Mesenchymal stem cell (in vitro differentiated cells and primary cell): ENCODE data around the gene AMPH.

Source experiments
- DNase-seq: peaks from one replicate; pipeline ENCODE4 v3.0.0-alpha.2; 2013
- H2AFZ ChIP-seq: one replicate; pipeline ENCODE4 v1.6.1; 2013; ENCODE audit warnings: low read depth, mild to moderate bottlenecking, control low read depth, inconsistent platforms, low read length, moderate library complexity
- H2AK5ac ChIP-seq: 2 replicates; pipeline ENCODE4 v1.6.1; 2013; ENCODE audit warnings: low read length, moderate library complexity, mild to moderate bottlenecking, inconsistent platforms; ENCODE audit not compliant: severe bottlenecking
- H2BK120ac ChIP-seq: one replicate; pipeline ENCODE4 v1.6.1; 2013; ENCODE audit warnings: low read depth, mild to moderate bottlenecking, inconsistent platforms, low read length, moderate library complexity
- H2BK12ac ChIP-seq, 2 experiments: one replicate each; pipeline ENCODE4 v1.6.1; 2013; ENCODE audit warnings: inconsistent platforms in 2 of 2, low read length in 2 of 2, mild to moderate bottlenecking in 2 of 2, moderate library complexity in 2 of 2, control low read depth in 1 of 2
- H2BK15ac ChIP-seq: one replicate; pipeline ENCODE4 v1.6.1; 2013; ENCODE audit warnings: mild to moderate bottlenecking, low read depth, inconsistent platforms; ENCODE audit not compliant: poor library complexity, severe bottlenecking
- H2BK5ac ChIP-seq: 2 replicates; pipeline ENCODE4 v1.6.1; 2013; ENCODE audit warnings: low read depth, mild to moderate bottlenecking, low read length, control low read depth, inconsistent platforms; ENCODE audit not compliant: poor library complexity, severe bottlenecking
- H3K14ac ChIP-seq, 2 experiments: one replicate each; pipeline ENCODE4 v1.6.1; 2013; ENCODE audit warnings: inconsistent platforms in 2 of 2, low read length in 2 of 2, control low read depth in 1 of 2, mild to moderate bottlenecking in 1 of 2, moderate library complexity in 1 of 2
- H3K18ac ChIP-seq, 2 experiments: one replicate each; pipeline ENCODE4 v1.6.1; 2013; ENCODE audit warnings: inconsistent platforms in 2 of 2, low read length in 2 of 2, control low read depth in 1 of 2, low read depth in 1 of 2, mild to moderate bottlenecking in 1 of 2
- H3K23ac ChIP-seq, 2 experiments: one replicate each; pipeline ENCODE4 v1.6.1; 2013; ENCODE audit warnings: inconsistent platforms in 2 of 2, low read length in 2 of 2, mild to moderate bottlenecking in 2 of 2, moderate library complexity in 2 of 2, control low read depth in 1 of 2
- H3K27ac ChIP-seq: 2 replicates; pipeline ENCODE4 v1.5.1; 2013; ENCODE audit warnings: mild to moderate bottlenecking, moderate library complexity, low read length, control low read depth, inconsistent platforms; ENCODE audit not compliant: poor library complexity, severe bottlenecking
- H3K27me3 ChIP-seq, 2 experiments: 2 replicates each; pipeline versions ENCODE4 v1.6.1 to v1.7.0; 2013; ENCODE audit warnings: low read length in 2 of 2, mild to moderate bottlenecking in 2 of 2, moderate library complexity in 2 of 2, control low read depth in 1 of 2, inconsistent platforms in 1 of 2; ENCODE audit not compliant: control insufficient read depth in 1 of 2, insufficient read depth in 1 of 2
- H3K36me3 ChIP-seq, 2 experiments: 2 replicates each; pipeline versions ENCODE4 v1.6.1 to v1.7.0; 2013; ENCODE audit warnings: low read length in 2 of 2, control low read depth in 1 of 2, inconsistent platforms in 1 of 2, low read depth in 1 of 2, mild to moderate bottlenecking in 1 of 2; ENCODE audit not compliant: insufficient read depth in 2 of 2, control insufficient read depth in 1 of 2
- H3K4ac ChIP-seq, 2 experiments: one replicate each; pipeline ENCODE4 v1.6.1; 2013; ENCODE audit warnings: inconsistent platforms in 2 of 2, low read length in 2 of 2, mild to moderate bottlenecking in 2 of 2, moderate library complexity in 2 of 2, control low read depth in 1 of 2, low read depth in 1 of 2
- H3K4me1 ChIP-seq: 2 replicates; pipeline ENCODE4 v1.6.1; 2013; ENCODE audit warnings: low read depth, low read length, control low read depth; ENCODE audit not compliant: control insufficient read depth, insufficient read depth
- H3K4me2 ChIP-seq: 2 replicates; pipeline ENCODE4 v1.6.1; 2013; ENCODE audit warnings: low read length, mild to moderate bottlenecking, inconsistent platforms; ENCODE audit not compliant: poor library complexity, severe bottlenecking
- H3K4me3 ChIP-seq, 2 experiments: 2 replicates each; pipeline versions ENCODE4 v1.5.1 to v1.7.0; 2013; ENCODE audit warnings: low read length in 2 of 2, mild to moderate bottlenecking in 2 of 2, control low read depth in 1 of 2, low read depth in 1 of 2; ENCODE audit not compliant: insufficient read depth in 1 of 2
- H3K79me1 ChIP-seq: replicated peaks from 2 replicates; pipeline ENCODE4 v1.6.1; 2013; ENCODE audit warnings: mild to moderate bottlenecking, control low read depth, low read length, inconsistent platforms; ENCODE audit not compliant: poor library complexity, severe bottlenecking
- H3K9ac ChIP-seq: 2 replicates; pipeline ENCODE4 v1.7.0; 2013; ENCODE audit warnings: mild to moderate bottlenecking, low read length, moderate library complexity
- H3K9me3 ChIP-seq: 2 replicates; pipeline ENCODE4 v1.7.0; 2013; ENCODE audit warnings: mild to moderate bottlenecking, low read length; ENCODE audit not compliant: control insufficient read depth
- H4K8ac ChIP-seq: one replicate; pipeline ENCODE4 v1.6.1; 2013; ENCODE audit warnings: inconsistent platforms, mild to moderate bottlenecking, low read length, moderate library complexity
- H4K91ac ChIP-seq: one replicate; pipeline ENCODE4 v1.6.1; 2013; ENCODE audit warnings: mild to moderate bottlenecking, low read length, inconsistent platforms
- WGBS: methylation state at CpG from one replicate; pipeline ENCODE4 v1.1.7; 2013; ENCODE audit warnings: mixed read lengths; 5-methylcytosine and 5-hydroxymethylcytosine counted together

The AMPH gene

DNA sequence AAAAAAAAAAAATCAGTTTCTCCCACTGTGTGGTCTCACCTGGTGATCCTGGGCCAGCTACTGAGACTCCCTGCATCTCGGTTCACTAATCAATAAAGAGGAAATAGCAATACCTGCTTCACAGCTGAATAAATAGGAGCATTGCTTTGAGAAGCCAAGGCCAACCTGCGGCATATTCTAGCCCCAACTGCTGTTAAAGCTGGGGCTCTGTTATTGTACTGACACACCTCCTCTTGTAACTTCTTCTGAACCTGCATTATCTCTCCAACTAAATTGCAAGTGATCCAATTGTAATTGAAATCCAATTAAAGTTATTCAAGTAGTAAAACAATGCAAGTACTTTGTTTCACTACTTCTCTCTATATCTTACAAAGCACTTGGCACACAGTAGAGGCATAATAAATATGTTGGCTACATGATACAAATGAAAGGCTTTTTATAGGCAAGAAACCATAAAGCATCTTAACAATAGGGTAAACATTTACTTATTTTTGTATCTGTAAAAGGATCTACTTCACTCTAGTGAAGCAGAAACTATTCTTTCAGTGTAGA is 38.4 kb downstream of the AMPH start:
- Histone ChIP-seq H3K23ac (no peak overlapping the region), H4K91ac (no peak overlapping the region), H3K4me3 (no peak overlapping the region), H3K79me1 (no peaks in the 10 kb centered on the region), H3K27me3 (no peaks in the 10 kb centered on the region), H4K8ac (no peak overlapping the region), H2BK12ac (no peak overlapping the region), H3K4me1 (no peaks in the 10 kb centered on the region), H3K27ac (no peak overlapping the region), H2BK120ac (no peak overlapping the region), H3K9me3 (no peaks in the 10 kb centered on the region), H2AK5ac (no peak overlapping the region), H2BK15ac (no peak overlapping the region), H3K36me3 (peaks cover 0 to 3% of the 10 kb centered on the region in 2 experiments), H3K4ac (no peak overlapping the region), H3K9ac (no peak overlapping the region), H3K18ac (no peak overlapping the region), H2AFZ (no peak overlapping the region), H2BK5ac (no peak overlapping the region), H3K14ac (no peak overlapping the region), H3K4me2 (no peak overlapping the region)
- no peak for DNase-seq
- 76% methylated on average over 2 of the region's 2 CpGs for WGBS

GRCh38 chr7:38585572-38586354 is 45.4 kb downstream of the AMPH start:
- H2AFZ ChIP-seq: no peak overlapping the region
- no peak overlapping the region for H2BK5ac ChIP-seq
- no peak overlapping the region for H2BK120ac ChIP-seq
- no peak overlapping the region for H3K18ac ChIP-seq
- H3K27me3 ChIP-seq: no peaks in the 10 kb centered on the region
- no peak overlapping the region for H4K8ac ChIP-seq
- no peak overlapping the region for H3K4me3 ChIP-seq
- no peak overlapping the region for H3K23ac ChIP-seq
- H2BK15ac ChIP-seq: no peak overlapping the region
- no peak overlapping the region for H3K4ac ChIP-seq
- no peak for DNase-seq
- no peak overlapping the region for H2AK5ac ChIP-seq
- no peak overlapping the region for H3K9ac ChIP-seq
- no peaks in the 10 kb centered on the region for H3K36me3 ChIP-seq
- H2BK12ac ChIP-seq: no peak overlapping the region
- no peaks in the 10 kb centered on the region for H3K79me1 ChIP-seq
- no peak overlapping the region for H3K14ac ChIP-seq
- H4K91ac ChIP-seq: no peak overlapping the region
- H3K4me1 ChIP-seq: peaks cover 6% of the 10 kb centered on the region
- H3K4me2 ChIP-seq: no peak overlapping the region
- 79% methylated on average over 4 of the region's 6 CpGs for WGBS
- peak overlapping the region; percentile 50 for H3K27ac ChIP-seq
- H3K9me3 ChIP-seq: no peaks in the 10 kb centered on the region

- no peak overlapping the region for H2BK120ac ChIP-seq
- H3K9me3 ChIP-seq: no peaks in the 10 kb centered on the region
- no peak overlapping the region for H2BK15ac ChIP-seq
- H3K14ac ChIP-seq: no peak overlapping the region
- no peak overlapping the region for H2BK12ac ChIP-seq
- H3K4ac ChIP-seq: no peak overlapping the region
- H3K23ac ChIP-seq: no peak overlapping the region
- H3K4me1 ChIP-seq: peaks cover 6% of the 10 kb centered on the region
- DNase-seq: no peak
- no peak overlapping the region for H4K8ac ChIP-seq
- peak overlapping the region; percentile 75 for H3K9ac ChIP-seq
- H3K79me1 ChIP-seq: no peaks in the 10 kb centered on the region
- H2AK5ac ChIP-seq: no peak overlapping the region
- H3K27me3 ChIP-seq: no peaks in the 10 kb centered on the region
- H3K4me2 ChIP-seq: no peak overlapping the region
- H3K4me3 ChIP-seq: peak overlapping the region in 1 of 2 experiments; percentile 32
- no peak overlapping the region for H4K91ac ChIP-seq
- no peak overlapping the region for H3K18ac ChIP-seq
- H2BK5ac ChIP-seq: no peak overlapping the region
- H3K27ac ChIP-seq: peak overlapping the region; percentile 83
- no peaks in the 10 kb centered on the region for H3K36me3 ChIP-seq
- 79% methylated on average over 11 of the region's 11 CpGs for WGBS
- no peak overlapping the region for H2AFZ ChIP-seq
These were observed 46.5 kb downstream of the AMPH start for GRCh38 chr7:38584443-38585210.

GRCh38 chr7:38580485-38580884 is 50.7 kb downstream of the AMPH start:
- no peak overlapping the region for H3K14ac ChIP-seq
- no peak overlapping the region for H3K4me2 ChIP-seq
- H3K18ac ChIP-seq: no peak overlapping the region
- no peak for DNase-seq
- no peak overlapping the region for H2AFZ ChIP-seq
- WGBS: 81% methylated on average over 3 of the region's 5 CpGs
- H2BK5ac ChIP-seq: no peak overlapping the region
- no peak overlapping the region for H3K23ac ChIP-seq
- no peak overlapping the region for H2BK15ac ChIP-seq
- peaks cover 4% of the 10 kb centered on the region for H3K9me3 ChIP-seq
- no peaks in the 10 kb centered on the region for H3K36me3 ChIP-seq
- no peak overlapping the region for H3K9ac ChIP-seq
- no peak overlapping the region for H2BK120ac ChIP-seq
- no peak overlapping the region for H3K27ac ChIP-seq
- H2BK12ac ChIP-seq: no peak overlapping the region
- no peak overlapping the region for H3K4ac ChIP-seq
- no peaks in the 10 kb centered on the region for H3K27me3 ChIP-seq
- H3K79me1 ChIP-seq: no peaks in the 10 kb centered on the region
- H4K91ac ChIP-seq: no peak overlapping the region
- no peak overlapping the region for H3K4me3 ChIP-seq
- peaks cover 6% of the 10 kb centered on the region for H3K4me1 ChIP-seq
- no peak overlapping the region for H4K8ac ChIP-seq
- H2AK5ac ChIP-seq: no peak overlapping the region
